Measurements from ENCODE around the gene ADAMTSL3. TPM values are rescaled to one million over a fixed set of nuclear protein-coding genes. Genes with fewer than 3 reads are reported as not detected.

ADAMTSL3 gene
- total and polyA plus RNA-seq, 2 experiments from 2014 or later: 0.61 to 0.87 TPM

DNA sequence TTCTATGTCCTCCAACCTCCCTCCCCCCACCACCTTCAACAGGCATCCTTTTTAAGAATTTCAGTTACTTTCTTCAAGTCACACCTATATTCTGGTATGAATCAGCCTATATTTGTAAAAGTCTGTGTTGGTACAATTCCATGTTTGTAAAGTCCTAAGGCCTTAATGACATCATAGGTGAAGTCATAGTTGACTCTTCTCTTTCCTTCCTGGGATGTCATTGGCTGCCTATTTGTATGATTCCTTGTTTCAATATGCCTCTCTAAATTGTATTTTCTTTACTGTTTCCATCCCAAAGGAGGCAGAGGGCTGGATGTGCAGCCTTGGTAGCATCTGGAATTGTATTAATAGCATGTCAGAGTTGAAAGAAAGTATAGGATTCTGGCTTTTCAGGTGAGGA is 56.5 kb downstream of the ADAMTSL3 start:
- TF ChIP-seq, protein P1, sequence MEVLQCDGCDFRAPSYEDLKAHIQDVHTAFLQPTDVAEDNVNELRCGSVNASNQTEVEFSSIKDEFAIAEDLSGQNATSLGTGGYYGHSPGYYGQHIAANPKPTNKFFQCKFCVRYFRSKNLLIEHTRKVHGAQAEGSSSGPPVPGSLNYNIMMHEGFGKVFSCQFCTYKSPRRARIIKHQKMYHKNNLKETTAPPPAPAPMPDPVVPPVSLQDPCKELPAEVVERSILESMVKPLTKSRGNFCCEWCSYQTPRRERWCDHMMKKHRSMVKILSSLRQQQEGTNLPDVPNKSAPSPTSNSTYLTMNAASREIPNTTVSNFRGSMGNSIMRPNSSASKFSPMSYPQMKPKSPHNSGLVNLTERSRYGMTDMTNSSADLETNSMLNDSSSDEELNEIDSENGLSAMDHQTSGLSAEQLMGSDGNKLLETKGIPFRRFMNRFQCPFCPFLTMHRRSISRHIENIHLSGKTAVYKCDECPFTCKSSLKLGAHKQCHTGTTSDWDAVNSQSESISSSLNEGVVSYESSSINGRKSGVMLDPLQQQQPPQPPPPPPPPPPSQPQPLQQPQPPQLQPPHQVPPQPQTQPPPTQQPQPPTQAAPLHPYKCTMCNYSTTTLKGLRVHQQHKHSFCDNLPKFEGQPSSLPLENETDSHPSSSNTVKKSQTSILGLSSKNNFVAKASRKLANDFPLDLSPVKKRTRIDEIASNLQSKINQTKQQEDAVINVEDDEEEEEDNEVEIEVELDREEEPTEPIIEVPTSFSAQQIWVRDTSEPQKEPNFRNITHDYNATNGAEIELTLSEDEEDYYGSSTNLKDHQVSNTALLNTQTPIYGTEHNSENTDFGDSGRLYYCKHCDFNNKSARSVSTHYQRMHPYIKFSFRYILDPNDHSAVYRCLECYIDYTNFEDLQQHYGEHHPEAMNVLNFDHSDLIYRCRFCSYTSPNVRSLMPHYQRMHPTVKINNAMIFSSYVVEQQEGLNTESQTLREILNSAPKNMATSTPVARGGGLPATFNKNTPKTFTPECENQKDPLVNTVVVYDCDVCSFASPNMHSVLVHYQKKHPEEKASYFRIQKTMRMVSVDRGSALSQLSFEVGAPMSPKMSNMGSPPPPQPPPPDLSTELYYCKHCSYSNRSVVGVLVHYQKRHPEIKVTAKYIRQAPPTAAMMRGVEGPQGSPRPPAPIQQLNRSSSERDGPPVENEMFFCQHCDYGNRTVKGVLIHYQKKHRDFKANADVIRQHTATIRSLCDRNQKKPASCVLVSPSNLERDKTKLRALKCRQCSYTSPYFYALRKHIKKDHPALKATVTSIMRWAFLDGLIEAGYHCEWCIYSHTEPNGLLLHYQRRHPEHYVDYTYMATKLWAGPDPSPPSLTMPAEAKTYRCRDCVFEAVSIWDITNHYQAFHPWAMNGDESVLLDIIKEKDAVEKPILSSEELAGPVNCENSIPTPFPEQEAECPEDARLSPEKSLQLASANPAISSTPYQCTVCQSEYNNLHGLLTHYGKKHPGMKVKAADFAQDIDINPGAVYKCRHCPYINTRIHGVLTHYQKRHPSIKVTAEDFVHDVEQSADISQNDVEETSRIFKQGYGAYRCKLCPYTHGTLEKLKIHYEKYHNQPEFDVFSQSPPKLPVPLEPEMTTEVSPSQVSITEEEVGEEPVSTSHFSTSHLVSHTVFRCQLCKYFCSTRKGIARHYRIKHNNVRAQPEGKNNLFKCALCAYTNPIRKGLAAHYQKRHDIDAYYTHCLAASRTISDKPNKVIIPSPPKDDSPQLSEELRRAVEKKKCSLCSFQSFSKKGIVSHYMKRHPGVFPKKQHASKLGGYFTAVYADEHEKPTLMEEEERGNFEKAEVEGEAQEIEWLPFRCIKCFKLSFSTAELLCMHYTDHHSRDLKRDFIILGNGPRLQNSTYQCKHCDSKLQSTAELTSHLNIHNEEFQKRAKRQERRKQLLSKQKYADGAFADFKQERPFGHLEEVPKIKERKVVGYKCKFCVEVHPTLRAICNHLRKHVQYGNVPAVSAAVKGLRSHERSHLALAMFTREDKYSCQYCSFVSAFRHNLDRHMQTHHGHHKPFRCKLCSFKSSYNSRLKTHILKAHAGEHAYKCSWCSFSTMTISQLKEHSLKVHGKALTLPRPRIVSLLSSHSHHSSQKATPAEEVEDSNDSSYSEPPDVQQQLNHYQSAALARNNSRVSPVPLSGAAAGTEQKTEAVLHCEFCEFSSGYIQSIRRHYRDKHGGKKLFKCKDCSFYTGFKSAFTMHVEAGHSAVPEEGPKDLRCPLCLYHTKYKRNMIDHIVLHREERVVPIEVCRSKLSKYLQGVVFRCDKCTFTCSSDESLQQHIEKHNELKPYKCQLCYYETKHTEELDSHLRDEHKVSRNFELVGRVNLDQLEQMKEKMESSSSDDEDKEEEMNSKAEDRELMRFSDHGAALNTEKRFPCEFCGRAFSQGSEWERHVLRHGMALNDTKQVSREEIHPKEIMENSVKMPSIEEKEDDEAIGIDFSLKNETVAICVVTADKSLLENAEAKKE (CRISPR knock-in tag; IDR thresholded peaks at IDR 0.05): no peak
- TF ChIP-seq EZH2 (IDR thresholded peaks at IDR 0.05; ENCODE audit: low read depth, unreplicated experiment) (no peak), JUNB (IDR thresholded peaks at IDR 0.05; ENCODE audit: unreplicated experiment) (no peak), ZNF331 (CRISPR knock-in tag; IDR thresholded peaks at IDR 0.05; ENCODE audit: low read depth) (no peak), POLR2AphosphoS5 (IDR thresholded peaks at IDR 0.05; ENCODE audit: low read depth) (no peak), EZH2phosphoT487 (IDR thresholded peaks at IDR 0.05; ENCODE audit: unreplicated experiment) (no peak), CREB1 (CRISPR knock-in tag; IDR thresholded peaks at IDR 0.05; ENCODE audit: low read depth) (no peak)
- TF ChIP-seq, protein P2, sequence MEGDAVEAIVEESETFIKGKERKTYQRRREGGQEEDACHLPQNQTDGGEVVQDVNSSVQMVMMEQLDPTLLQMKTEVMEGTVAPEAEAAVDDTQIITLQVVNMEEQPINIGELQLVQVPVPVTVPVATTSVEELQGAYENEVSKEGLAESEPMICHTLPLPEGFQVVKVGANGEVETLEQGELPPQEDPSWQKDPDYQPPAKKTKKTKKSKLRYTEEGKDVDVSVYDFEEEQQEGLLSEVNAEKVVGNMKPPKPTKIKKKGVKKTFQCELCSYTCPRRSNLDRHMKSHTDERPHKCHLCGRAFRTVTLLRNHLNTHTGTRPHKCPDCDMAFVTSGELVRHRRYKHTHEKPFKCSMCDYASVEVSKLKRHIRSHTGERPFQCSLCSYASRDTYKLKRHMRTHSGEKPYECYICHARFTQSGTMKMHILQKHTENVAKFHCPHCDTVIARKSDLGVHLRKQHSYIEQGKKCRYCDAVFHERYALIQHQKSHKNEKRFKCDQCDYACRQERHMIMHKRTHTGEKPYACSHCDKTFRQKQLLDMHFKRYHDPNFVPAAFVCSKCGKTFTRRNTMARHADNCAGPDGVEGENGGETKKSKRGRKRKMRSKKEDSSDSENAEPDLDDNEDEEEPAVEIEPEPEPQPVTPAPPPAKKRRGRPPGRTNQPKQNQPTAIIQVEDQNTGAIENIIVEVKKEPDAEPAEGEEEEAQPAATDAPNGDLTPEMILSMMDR (conservative IDR thresholded peaks at IDR 0.05; ENCODE audit: low read depth in 2 of 2): no peak
- Mint-ChIP-seq H3K9me3 (no peaks in the 10 kb centered on the region), H3K27ac (no peak overlapping the region), H3K4me1 (no peaks in the 10 kb centered on the region), H3K27me3 (ENCODE audit: insufficient read depth, low read depth, poor library complexity) (no peaks in the 10 kb centered on the region), H3K36me3 (ENCODE audit: low read depth) (no peaks in the 10 kb centered on the region), H3K4me3 (no peak overlapping the region)
- Histone ChIP-seq H3K4me2 (no peak overlapping the region), H3K79me2 (replicated peaks; ENCODE audit: insufficient read depth) (no peaks in the 10 kb centered on the region), H3K27ac (ENCODE audit: low read depth) (no peak overlapping the region), H2AFZ (no peak overlapping the region), H3F3A (replicated peaks; ENCODE audit: low read depth) (no peaks in the 10 kb centered on the region), H3K4me3 (no peak overlapping the region), H3K27me3 (ENCODE audit: insufficient read depth) (no peaks in the 10 kb centered on the region), H3K4me1 (ENCODE audit: insufficient read depth) (no peaks in the 10 kb centered on the region), H3K9me2 (ENCODE audit: insufficient read depth) (no peaks in the 10 kb centered on the region), H3K36me3 (ENCODE audit: insufficient read depth) (no peaks in the 10 kb centered on the region), H4K20me1 (replicated peaks; ENCODE audit: insufficient read depth) (no peaks in the 10 kb centered on the region)
- DNase-seq (ENCODE audit: low spot score): no peak
- ATAC-seq: no peak
